Mesodermal cell (in vitro differentiated cells): ENCODE data around the gene CPLX1.
"Not testable (repeated sequence)": the region's sequence is repeated elsewhere in the genome, so short reads cannot be mapped to it uniquely, and the experiment has no call there.

ENCODE experiments used
- H3K27ac ChIP-seq: 2 replicates; pipeline ENCODE4 v1.7.0; 2013; ENCODE audit warnings: mild to moderate bottlenecking, low read depth, low read length, moderate library complexity; ENCODE audit not compliant: severe bottlenecking
- H3K36me3 ChIP-seq: 2 replicates; pipeline ENCODE4 v1.7.1; 2013; ENCODE audit warnings: mild to moderate bottlenecking, low read length, moderate library complexity; ENCODE audit not compliant: control insufficient read depth, insufficient read depth
- H3K4me1 ChIP-seq: one replicate; pipeline ENCODE4 v1.7.1; 2013; ENCODE audit warnings: mild to moderate bottlenecking, low read length; ENCODE audit not compliant: insufficient read depth, control insufficient read depth, poor library complexity, severe bottlenecking
- H3K4me3 ChIP-seq: 2 replicates; pipeline ENCODE4 v1.7.0; 2013; ENCODE audit warnings: low read length, control low read depth, mild to moderate bottlenecking; ENCODE audit not compliant: insufficient read depth, poor library complexity, severe bottlenecking; ENCODE audit errors: extremely low read depth
- H3K9me3 ChIP-seq: 2 replicates; pipeline ENCODE4 v1.7.1; 2013; ENCODE audit warnings: mild to moderate bottlenecking, low read length, moderate library complexity; ENCODE audit not compliant: control insufficient read depth
- WGBS, 2 experiments: methylation state at CpG; one replicate each; pipeline ENCODE4 v1.1.5; 2013; ENCODE audit warnings: missing lambda C conversion rate in 2 of 2; ENCODE audit not compliant: insufficient coverage in 2 of 2; 5-methylcytosine and 5-hydroxymethylcytosine counted together

Gene CPLX1

DNA sequence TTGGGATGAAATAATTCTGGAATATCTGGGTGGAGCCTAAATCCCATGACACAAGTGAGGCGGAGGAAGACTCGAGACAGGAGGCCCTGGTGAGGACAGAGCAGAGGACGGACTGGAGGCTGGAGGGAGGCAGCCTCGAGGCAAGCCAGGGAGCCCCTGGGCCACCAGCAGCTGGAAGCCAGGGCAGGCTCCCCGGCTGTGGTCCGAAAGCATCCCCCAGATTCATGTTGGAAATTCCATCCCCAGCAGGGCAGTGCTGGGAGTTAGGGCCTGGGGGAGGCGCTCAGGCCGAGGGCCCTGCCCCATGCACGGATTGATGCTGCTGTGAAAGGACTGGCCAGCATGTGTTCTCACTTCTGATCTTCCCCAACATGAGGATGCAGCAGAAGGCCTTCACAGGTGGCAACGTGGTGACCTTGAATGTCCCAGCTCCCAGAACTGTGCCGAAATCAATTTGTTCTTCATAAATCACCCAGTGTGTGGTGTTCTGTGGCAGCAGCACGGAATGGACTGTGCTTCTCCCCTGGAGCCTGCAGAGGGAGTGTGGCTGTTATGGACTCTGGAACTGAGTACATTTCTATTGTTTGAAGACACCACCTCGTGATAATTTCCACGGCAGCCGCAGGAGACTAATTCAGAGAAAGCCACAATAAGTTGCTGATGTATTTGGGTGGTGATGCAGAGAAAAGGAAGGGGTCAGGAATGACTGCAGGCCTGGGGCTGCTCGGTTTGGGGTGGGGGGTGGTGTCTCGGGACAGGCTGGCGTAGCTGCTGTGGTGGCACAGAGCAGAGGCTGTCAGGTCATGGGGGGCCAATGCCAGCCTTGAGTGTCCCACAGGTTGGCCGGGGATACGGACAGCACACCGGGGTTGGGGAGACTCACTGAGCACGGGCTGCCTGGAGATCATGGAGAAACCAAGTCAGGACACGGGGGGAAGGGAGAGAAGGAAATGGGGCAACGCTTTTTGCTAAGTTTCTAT, 63.4 kb downstream of the CPLX1 start:
- Histone ChIP-seq H3K4me1 (peaks cover 9% of the 10 kb centered on the region), H3K36me3 (peaks cover 83% of the 10 kb centered on the region), H3K27ac (no peak overlapping the region), H3K4me3 (no peak overlapping the region), H3K9me3 (no peaks in the 10 kb centered on the region)
- 97 to 98% methylated on average over 23 of the region's 24 CpGs for WGBS, 2 experiments

DNA sequence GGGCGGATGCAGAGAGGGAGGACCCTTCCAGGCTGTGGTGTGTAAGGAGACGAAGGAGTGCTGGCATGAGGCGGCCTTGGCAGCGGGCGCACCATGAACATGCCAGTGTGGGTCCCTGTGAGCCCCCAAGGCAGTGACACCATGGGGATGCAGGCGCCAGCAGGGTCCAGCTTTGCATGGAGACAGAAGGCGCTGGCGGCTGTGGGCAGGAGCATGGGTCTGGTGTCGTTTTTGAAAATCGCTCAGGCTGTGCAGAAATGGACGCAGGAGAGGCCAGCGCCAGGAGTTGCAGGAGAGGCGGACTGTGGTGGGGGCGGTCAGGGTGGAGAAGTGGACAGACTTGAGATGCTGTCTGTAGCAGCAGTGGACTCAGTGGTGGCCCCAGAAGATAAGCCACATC, 64.2 kb downstream of the CPLX1 start:
- H3K4me1 ChIP-seq: peaks cover 9% of the 10 kb centered on the region
- H3K27ac ChIP-seq: no peak overlapping the region
- WGBS, 2 experiments: 96 to 97% methylated on average over 14 of the region's 14 CpGs
- peaks cover 85% of the 10 kb centered on the region for H3K36me3 ChIP-seq
- H3K9me3 ChIP-seq: no peaks in the 10 kb centered on the region
- no peak overlapping the region for H3K4me3 ChIP-seq

- Histone ChIP-seq H3K4me1 (peaks cover 9% of the 10 kb centered on the region), H3K36me3 (peaks cover 85% of the 10 kb centered on the region)
Observed at GRCh38 chr4:761086-761485, 64.8 kb downstream of the CPLX1 start.

GRCh38 chr4:760616-761015, 65.3 kb downstream of the CPLX1 start:
- H3K4me3 ChIP-seq: no peak overlapping the region
- peaks cover 5% of the 10 kb centered on the region for H3K4me1 ChIP-seq
- peaks cover 85% of the 10 kb centered on the region for H3K36me3 ChIP-seq
- H3K27ac ChIP-seq: no peak overlapping the region
- H3K9me3 ChIP-seq: no peaks in the 10 kb centered on the region
- WGBS, 2 experiments: 96 to 98% methylated on average over 13 to 19 of the region's 21 CpGs

More at GRCh38 chr4:761086-761485, 64.8 kb downstream of the CPLX1 start:
- no peak overlapping the region for H3K27ac ChIP-seq
- H3K4me3 ChIP-seq: no peak overlapping the region
- H3K9me3 ChIP-seq: no peaks in the 10 kb centered on the region
- 94 to 100% methylated on average over 9 to 13 of the region's 14 CpGs for WGBS, 2 experiments

DNA sequence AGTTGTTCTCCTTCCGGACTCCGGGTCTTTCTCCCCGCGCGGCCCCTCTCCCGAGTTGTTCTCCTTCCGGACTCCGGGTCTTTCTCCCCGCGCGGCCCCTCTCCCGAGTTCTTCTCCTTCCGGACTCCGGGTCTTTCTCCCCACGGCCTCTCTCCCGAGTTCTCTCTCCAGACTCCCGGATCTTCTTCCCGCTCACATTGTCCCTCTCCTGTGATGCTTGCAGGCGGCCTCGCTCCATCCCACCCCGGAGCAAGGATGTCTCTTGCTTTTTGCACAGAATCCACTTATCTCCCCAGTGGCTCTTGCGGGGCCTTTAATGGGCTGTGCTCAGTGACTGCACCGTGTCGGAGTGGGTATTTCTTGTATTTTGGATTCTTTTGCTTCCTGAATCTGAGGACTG, 66.1 kb downstream of the CPLX1 start:
- WGBS, 2 experiments: 87 to 95% methylated on average over 9 to 11 of the region's 24 CpGs
- H3K27ac ChIP-seq, H3K4me3 ChIP-seq, H3K4me1 ChIP-seq, H3K9me3 ChIP-seq: not testable (repeated sequence)
- H3K36me3 ChIP-seq: peaks cover 87% of the 10 kb centered on the region

GRCh38 chr4:757111-757510, 68.8 kb downstream of the CPLX1 start:
- H3K36me3 ChIP-seq: peaks cover 83% of the 10 kb centered on the region
- H3K9me3 ChIP-seq: no peaks in the 10 kb centered on the region
- 96% methylated on average over 15 of the region's 20 CpGs for WGBS, 2 experiments
- no peak overlapping the region for H3K27ac ChIP-seq
- H3K4me1 ChIP-seq: no peaks in the 10 kb centered on the region
- no peak overlapping the region for H3K4me3 ChIP-seq

- Histone ChIP-seq H3K4me3 (no peak overlapping the region), H3K27ac (no peak overlapping the region), H3K4me1 (no peaks in the 10 kb centered on the region), H3K9me3 (no peaks in the 10 kb centered on the region), H3K36me3 (peaks cover 85% of the 10 kb centered on the region)
- WGBS, 2 experiments: 93 to 94% methylated on average over 23 to 31 of the region's 32 CpGs
Observed at GRCh38 chr4:754221-755120, 71.5 kb downstream of the CPLX1 start.

DNA sequence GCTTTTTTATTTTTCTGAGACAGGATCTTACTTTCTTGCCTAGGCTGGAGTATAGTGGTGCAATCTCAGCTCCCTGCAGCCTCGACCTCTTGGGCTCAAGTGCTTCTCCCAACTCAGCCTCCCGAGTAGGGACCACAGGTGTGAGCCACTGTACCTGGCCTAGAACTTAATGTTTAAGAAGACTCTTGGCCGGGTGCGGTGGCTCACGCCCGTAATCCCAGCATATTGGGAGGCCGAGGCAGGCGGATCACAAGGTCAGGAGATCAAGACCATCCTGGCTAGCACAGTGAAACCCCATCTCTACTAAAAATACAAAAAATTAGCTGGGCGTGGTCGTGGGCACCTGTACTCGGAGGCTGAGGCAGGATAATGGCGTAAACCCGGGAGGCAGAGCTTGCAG, 72.7 kb downstream of the CPLX1 start:
- not testable (repeated sequence) for H3K9me3 ChIP-seq, H3K4me3 ChIP-seq, H3K27ac ChIP-seq, H3K4me1 ChIP-seq
- H3K36me3 ChIP-seq: peaks cover 93% of the 10 kb centered on the region
- WGBS, 2 experiments: 95 to 97% methylated on average over 11 of the region's 13 CpGs

GRCh38 chr4:752196-752861, 73.6 kb downstream of the CPLX1 start:
- Histone ChIP-seq H3K4me1 (no peaks in the 10 kb centered on the region), H3K4me3 (no peak overlapping the region), H3K27ac (no peak overlapping the region), H3K9me3 (no peaks in the 10 kb centered on the region), H3K36me3 (peaks cover 91% of the 10 kb centered on the region)
- WGBS, 2 experiments: 94 to 96% methylated on average over 18 to 22 of the region's 25 CpGs

GRCh38 chr4:751676-752075, 74.3 kb downstream of the CPLX1 start:
- H3K9me3 ChIP-seq: no peaks in the 10 kb centered on the region
- H3K36me3 ChIP-seq: peaks cover 84% of the 10 kb centered on the region
- no peaks in the 10 kb centered on the region for H3K4me1 ChIP-seq
- H3K4me3 ChIP-seq: no peak overlapping the region
- 94 to 95% methylated on average over 13 to 15 of the region's 15 CpGs for WGBS, 2 experiments
- H3K27ac ChIP-seq: no peak overlapping the region
